ENCODE results near the gene PRPF4.

DNA sequence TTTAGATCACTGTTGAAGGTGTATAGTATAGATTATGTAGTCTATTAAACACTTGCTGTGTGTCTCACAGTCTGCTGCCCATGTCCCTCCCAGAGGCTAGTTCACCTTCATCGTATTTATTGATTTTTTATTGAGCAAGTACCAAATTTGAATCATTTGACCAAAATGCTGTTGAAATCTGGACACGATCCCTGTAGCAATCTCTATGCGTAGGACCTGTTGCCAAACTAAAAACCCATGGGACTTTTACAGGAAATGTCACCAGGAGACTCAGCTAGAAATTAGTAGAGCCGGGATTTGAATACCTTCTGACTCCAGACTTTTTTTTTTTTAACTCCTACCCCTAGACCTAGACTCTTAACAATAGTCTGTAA lies 36.6 kb upstream of the PRPF4 start:
- TF ChIP-seq, protein P1, sequence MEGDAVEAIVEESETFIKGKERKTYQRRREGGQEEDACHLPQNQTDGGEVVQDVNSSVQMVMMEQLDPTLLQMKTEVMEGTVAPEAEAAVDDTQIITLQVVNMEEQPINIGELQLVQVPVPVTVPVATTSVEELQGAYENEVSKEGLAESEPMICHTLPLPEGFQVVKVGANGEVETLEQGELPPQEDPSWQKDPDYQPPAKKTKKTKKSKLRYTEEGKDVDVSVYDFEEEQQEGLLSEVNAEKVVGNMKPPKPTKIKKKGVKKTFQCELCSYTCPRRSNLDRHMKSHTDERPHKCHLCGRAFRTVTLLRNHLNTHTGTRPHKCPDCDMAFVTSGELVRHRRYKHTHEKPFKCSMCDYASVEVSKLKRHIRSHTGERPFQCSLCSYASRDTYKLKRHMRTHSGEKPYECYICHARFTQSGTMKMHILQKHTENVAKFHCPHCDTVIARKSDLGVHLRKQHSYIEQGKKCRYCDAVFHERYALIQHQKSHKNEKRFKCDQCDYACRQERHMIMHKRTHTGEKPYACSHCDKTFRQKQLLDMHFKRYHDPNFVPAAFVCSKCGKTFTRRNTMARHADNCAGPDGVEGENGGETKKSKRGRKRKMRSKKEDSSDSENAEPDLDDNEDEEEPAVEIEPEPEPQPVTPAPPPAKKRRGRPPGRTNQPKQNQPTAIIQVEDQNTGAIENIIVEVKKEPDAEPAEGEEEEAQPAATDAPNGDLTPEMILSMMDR (IDR thresholded peaks at IDR 0.05), result no peak
- no peak for TF ChIP-seq POLR2A (IDR thresholded peaks at IDR 0.05)
